Measurements from ENCODE around the gene PPP6R2. TPM values are rescaled to one million over a fixed set of nuclear protein-coding genes. Genes with fewer than 3 reads are reported as not detected.
"Not testable (repeated sequence)": the region's sequence is repeated elsewhere in the genome, so short reads cannot be mapped to it uniquely, and the experiment has no call there.

Gene PPP6R2
- total and polyA plus RNA-seq, 8 donors: 21.1 to 70.4 (median 25.1) TPM

GRCh38 chr22:50425179-50425916, 82.2 kb downstream of the PPP6R2 start:
- no peak overlapping the region for H3K4me3 ChIP-seq
- peaks cover 0 to 27% (median under 1%) of the 10 kb centered on the region in 3 donors for H3K36me3 ChIP-seq
- H3K27me3 ChIP-seq: no peaks in the 10 kb centered on the region
- H3K4me1 ChIP-seq: no peaks in the 10 kb centered on the region
- no peak for ATAC-seq
- peak in 1 of 6 donors; percentile 3 for DNase-seq
- intact Hi-C loops (cut with DNase I): no loop called here
- no peaks in the 10 kb centered on the region for H3K9me3 ChIP-seq
- TF ChIP-seq CTCF (IDR thresholded peaks at IDR 0.05): no peak
- FAIRE-seq: no peak
- WGBS, 2 donors: 93 to 94% methylated on average over 12 of the region's 12 CpGs
- H3K27ac ChIP-seq: no peak overlapping the region

GRCh38 chr22:50432131-50432876, 89.2 kb downstream of the PPP6R2 start:
- Histone ChIP-seq H3K9me3 (no peaks in the 10 kb centered on the region), H3K4me3 (no peak overlapping the region), H3K27me3 (no peaks in the 10 kb centered on the region), H3K36me3 (peaks cover 5 to 51% (median 18%) of the 10 kb centered on the region in 3 donors), H3K4me1 (no peaks in the 10 kb centered on the region), H3K27ac (no peak overlapping the region)
- 95 to 96% methylated on average over 34 to 35 of the region's 35 CpGs for WGBS, 2 donors
- no peak for TF ChIP-seq CTCF (IDR thresholded peaks at IDR 0.05)
- intact Hi-C loops (cut with DNase I): no loop called here
- DNase-seq (peak in 1 of 6 donors; percentile 67), FAIRE-seq (no peak), ATAC-seq (peak in 1 of 4 donors; percentile 6)

- H3K4me1 ChIP-seq, FAIRE-seq: not testable (repeated sequence)
These were observed 89.9 kb downstream of the PPP6R2 start for GRCh38 chr22:50432877-50433510.

GRCh38 chr22:50434849-50435248, 91.7 kb downstream of the PPP6R2 start:
- Histone ChIP-seq H3K4me3 (no peak overlapping the region), H3K9me3 (no peaks in the 10 kb centered on the region), H3K27ac (no peak overlapping the region), H3K4me1 (no peaks in the 10 kb centered on the region), H3K36me3 (peaks cover 5 to 71% (median 23%) of the 10 kb centered on the region in 3 donors), H3K27me3 (no peaks in the 10 kb centered on the region)
- intact Hi-C loops (cut with DNase I): no loop called here
- peak in 2 of 6 donors; percentile 28 to 78 for DNase-seq
- WGBS, 2 donors: 92 to 95% methylated on average over 22 to 24 of the region's 24 CpGs
- FAIRE-seq: no peak
- no peak for ATAC-seq
- no peak for TF ChIP-seq CTCF (IDR thresholded peaks at IDR 0.05)

More at GRCh38 chr22:50432877-50433510, 89.9 kb downstream of the PPP6R2 start:
- H3K27me3 ChIP-seq; H3K4me3 ChIP-seq; H3K9me3 ChIP-seq; intact Hi-C loops (cut with DNase I); ATAC-seq; H3K27ac ChIP-seq: not testable (repeated sequence)
- DNase-seq: peak in 1 of 6 donors; percentile 49
- peaks cover 5 to 58% (median 18%) of the 10 kb centered on the region in 3 donors for H3K36me3 ChIP-seq
- 96% methylated on average over 20 to 23 of the region's 24 CpGs for WGBS, 2 donors

GRCh38 chr22:50435291-50436014, 92.3 kb downstream of the PPP6R2 start:
- DNase-seq (peak in 1 of 6 donors; percentile 62), FAIRE-seq (no peak), ATAC-seq (no peak)
- H3K27me3 ChIP-seq: no peaks in the 10 kb centered on the region
- 91 to 96% methylated on average over 20 of the region's 20 CpGs for WGBS, 2 donors
- H3K4me1 ChIP-seq: no peaks in the 10 kb centered on the region
- intact Hi-C loops (cut with DNase I): no loop called here
- H3K4me3 ChIP-seq: no peak overlapping the region
- H3K27ac ChIP-seq: no peak overlapping the region
- peaks cover 5 to 72% (median 26%) of the 10 kb centered on the region in 3 donors for H3K36me3 ChIP-seq
- no peak for TF ChIP-seq CTCF (IDR thresholded peaks at IDR 0.05)
- no peaks in the 10 kb centered on the region for H3K9me3 ChIP-seq

Measured in pancreas (tissue), 10 donors.